Measurements from ENCODE around the gene CTNND2. TPM values are rescaled to one million over a fixed set of nuclear protein-coding genes. Genes with fewer than 3 reads are reported as not detected.

The CTNND2 gene
- total RNA-seq, 2 experiments from 2014 or later = not detected

- Mint-ChIP-seq H3K9me3 (no peaks in the 10 kb centered on the region), H3K4me3 (no peak overlapping the region), H3K36me3 (ENCODE audit: low read depth) (no peaks in the 10 kb centered on the region), H3K27ac (no peak overlapping the region), H3K4me1 (ENCODE audit: low read depth) (no peaks in the 10 kb centered on the region), H3K27me3 (no peaks in the 10 kb centered on the region)
- ChIA-PET CTCF (no interaction called here), POLR2A (no interaction called here)
- ATAC-seq (no peak), DNase-seq (no peak)
- TF ChIP-seq CTCF (IDR thresholded peaks at IDR 0.05) = no peak
- intact Hi-C loops (cut with micrococcal nuclease) = no loop called here
These were observed 364.1 kb downstream of the CTNND2 start for GRCh38 chr5:11540112-11540511.

- no peaks in the 10 kb centered on the region for H3K9me3 Mint-ChIP-seq
- ATAC-seq = no peak
- no peaks in the 10 kb centered on the region for H3K27me3 Mint-ChIP-seq
- H3K36me3 Mint-ChIP-seq (ENCODE audit: low read depth) = no peaks in the 10 kb centered on the region
- H3K27ac Mint-ChIP-seq = no peak overlapping the region
- no peak for TF ChIP-seq CTCF (IDR thresholded peaks at IDR 0.05)
- no peak overlapping the region for H3K4me3 Mint-ChIP-seq
- H3K4me1 Mint-ChIP-seq (ENCODE audit: low read depth) = no peaks in the 10 kb centered on the region
- intact Hi-C loops (cut with micrococcal nuclease) = no loop called here
- DNase-seq = no peak
- ChIA-PET POLR2A (no interaction called here), CTCF (no interaction called here)
These were observed 372.3 kb downstream of the CTNND2 start for GRCh38 chr5:11531811-11532555.

- no peak overlapping the region for H3K27ac Mint-ChIP-seq
- intact Hi-C loops (cut with micrococcal nuclease) = no loop called here
- no peaks in the 10 kb centered on the region for H3K4me1 Mint-ChIP-seq (ENCODE audit: low read depth)
- no peak overlapping the region for H3K4me3 Mint-ChIP-seq
- H3K27me3 Mint-ChIP-seq = no peaks in the 10 kb centered on the region
- ChIA-PET CTCF (no interaction called here), POLR2A (no interaction called here)
- ATAC-seq (no peak), DNase-seq (no peak)
- no peaks in the 10 kb centered on the region for H3K9me3 Mint-ChIP-seq
- no peak for TF ChIP-seq CTCF (IDR thresholded peaks at IDR 0.05)
- no peaks in the 10 kb centered on the region for H3K36me3 Mint-ChIP-seq (ENCODE audit: low read depth)
These were observed 375.5 kb downstream of the CTNND2 start for GRCh38 chr5:11528720-11529119.

GRCh38 chr5:11527652-11528349 is 376.4 kb downstream of the CTNND2 start:
- no peak for TF ChIP-seq CTCF (IDR thresholded peaks at IDR 0.05)
- no peak for DNase-seq
- CTCF ChIA-PET = no interaction called here
- no peaks in the 10 kb centered on the region for H3K9me3 Mint-ChIP-seq
- intact Hi-C loops (cut with micrococcal nuclease) = no loop called here
- H3K27me3 Mint-ChIP-seq = no peaks in the 10 kb centered on the region
- no peak for ATAC-seq
- H3K4me1 Mint-ChIP-seq (ENCODE audit: low read depth) = no peaks in the 10 kb centered on the region
- no peak overlapping the region for H3K4me3 Mint-ChIP-seq
- POLR2A ChIA-PET = no interaction called here
- no peaks in the 10 kb centered on the region for H3K36me3 Mint-ChIP-seq (ENCODE audit: low read depth)
- H3K27ac Mint-ChIP-seq = no peak overlapping the region

GRCh38 chr5:11525020-11525419 is 379.2 kb downstream of the CTNND2 start:
- ATAC-seq (no peak), DNase-seq (no peak)
- no peaks in the 10 kb centered on the region for H3K9me3 Mint-ChIP-seq
- POLR2A ChIA-PET = no interaction called here
- no peak overlapping the region for H3K27ac Mint-ChIP-seq
- H3K4me1 Mint-ChIP-seq (ENCODE audit: low read depth) = no peaks in the 10 kb centered on the region
- H3K36me3 Mint-ChIP-seq (ENCODE audit: low read depth) = no peaks in the 10 kb centered on the region
- no peaks in the 10 kb centered on the region for H3K27me3 Mint-ChIP-seq
- CTCF ChIA-PET = no interaction called here
- TF ChIP-seq CTCF (IDR thresholded peaks at IDR 0.05) = no peak
- intact Hi-C loops (cut with micrococcal nuclease) = no loop called here
- H3K4me3 Mint-ChIP-seq = no peak overlapping the region

All from activated CD8-positive, alpha-beta T cell treated with anti-CD3 and anti-CD28 coated beads for 36 hours (primary cell).